Forelimb muscle (tissue), 1 donor: Measurements from ENCODE around the gene EPB41L1. TPM values are rescaled to one million over a fixed set of nuclear protein-coding genes. Genes with fewer than 3 reads are reported as not detected.

Source experiments
- DNase-seq: peaks from one replicate; pipeline ENCODE4 v3.0.0-alpha.2; 2013; ENCODE audit warnings: low read depth
- polyA plus RNA-seq: library from polyadenylated mRNA; unstranded; fragments of 120-200 nt; gene quantifications from one replicate; pipeline ENCODE4 v1.2.1, GENCODE V29; 2013; ENCODE audit not compliant: insufficient read length

Gene EPB41L1
- polyA plus RNA-seq, 1 donor = 23.0 TPM

GRCh38 chr20:36193977-36194712, 39.6 kb downstream of the EPB41L1 start:
- no peak for DNase-seq

GRCh38 chr20:36196676-36197075, 42.1 kb downstream of the EPB41L1 start:
- no peak for DNase-seq

- DNase-seq = no peak
Observed at GRCh38 chr20:36197271-36197670, 42.7 kb downstream of the EPB41L1 start.

- peak; percentile 35 for DNase-seq
Observed at GRCh38 chr20:36199345-36200257, 45.1 kb downstream of the EPB41L1 start.

- DNase-seq = no peak
Observed at GRCh38 chr20:36200451-36200850, 45.9 kb downstream of the EPB41L1 start.

- no peak for DNase-seq
Observed at GRCh38 chr20:36201198-36201597, 46.7 kb downstream of the EPB41L1 start.

- no peak for DNase-seq
Observed at GRCh38 chr20:36202891-36203338, 48.4 kb downstream of the EPB41L1 start.

GRCh38 chr20:36203861-36204260, 49.3 kb downstream of the EPB41L1 start:
- DNase-seq = no peak

GRCh38 chr20:36205026-36205425, 50.5 kb downstream of the EPB41L1 start:
- no peak for DNase-seq

- DNase-seq = no peak
Observed at GRCh38 chr20:36206068-36206467, 51.5 kb downstream of the EPB41L1 start.

GRCh38 chr20:36206641-36207040, 52.1 kb downstream of the EPB41L1 start:
- DNase-seq = no peak

GRCh38 chr20:36207602-36208001, 53.1 kb downstream of the EPB41L1 start:
- DNase-seq = no peak

- DNase-seq = no peak
Observed at GRCh38 chr20:36208257-36208656, 53.7 kb downstream of the EPB41L1 start.

GRCh38 chr20:36210436-36211021, 56.0 kb downstream of the EPB41L1 start:
- DNase-seq = no peak

GRCh38 chr20:36213362-36213761, 58.8 kb downstream of the EPB41L1 start:
- no peak for DNase-seq

- no peak for DNase-seq
Observed at GRCh38 chr20:36214684-36215256, 60.2 kb downstream of the EPB41L1 start.

GRCh38 chr20:36215778-36216177, 61.2 kb downstream of the EPB41L1 start:
- DNase-seq = no peak

GRCh38 chr20:36216314-36217025, 61.9 kb downstream of the EPB41L1 start:
- DNase-seq = no peak

- DNase-seq = no peak
Observed at GRCh38 chr20:36217226-36217625, 62.7 kb downstream of the EPB41L1 start.

GRCh38 chr20:36218380-36219064, 64.0 kb downstream of the EPB41L1 start:
- DNase-seq = no peak
